SK-N-SH treated with all-trans-retinoic acid at 6 μM for 48 hours (cell line): ENCODE measurements around the gene ADAM8.

ENCODE experiments used
- ATAC-seq: fragments of 200-7000 bp; cut with Tn5 transposase; 3 replicates; pipeline ENCODE4 v1.9.1; 2020; ENCODE audit warnings: mild to moderate bottlenecking, moderate library complexity
- ARNTL ChIP-seq: fragments of 450-650 bp; formaldehyde crosslinking; IDR thresholded peaks from 2 replicates; pipeline ENCODE4 v1.5.0; 2020; ENCODE audit warnings: low read depth, mild to moderate bottlenecking, moderate library complexity, borderline replicate concordance
- BACH2 ChIP-seq: fragments of 250-450 bp; sonication (Bioruptor Pico); IDR thresholded peaks from 2 replicates; pipeline ENCODE4 v1.9.0; 2021; ENCODE audit warnings: mild to moderate bottlenecking, borderline replicate concordance
- ESRRG ChIP-seq: fragments of 250-450 bp; sonication (Bioruptor Pico); IDR thresholded peaks from 2 replicates; pipeline ENCODE4 v1.6.1; 2021; ENCODE audit warnings: mild to moderate bottlenecking
- GLIS3 ChIP-seq: fragments of 250-450 bp; sonication (Bioruptor Pico); IDR thresholded peaks from 2 replicates; pipeline ENCODE4 v1.5.0; 2020; ENCODE audit warnings: mild to moderate bottlenecking, moderate library complexity
- OSR1 ChIP-seq: fragments of 250-450 bp; sonication (Bioruptor Pico); IDR thresholded peaks from 2 replicates; pipeline ENCODE4 v1.8.0; 2022; ENCODE audit warnings: moderate library complexity, mild to moderate bottlenecking, inconsistent platforms
- RARB ChIP-seq: fragments of 250-450 bp; sonication (Bioruptor Pico); IDR thresholded peaks from 2 replicates; pipeline ENCODE4 v1.8.0; 2021; ENCODE audit warnings: mild to moderate bottlenecking, moderate library complexity
- SNAI2 ChIP-seq: fragments of 250-450 bp; sonication (Bioruptor Pico); IDR thresholded peaks from 2 replicates; pipeline ENCODE4 v1.5.0; 2020; ENCODE audit warnings: mild to moderate bottlenecking, moderate library complexity
- TCF4 ChIP-seq: fragments of 250-450 bp; sonication (Bioruptor Pico); IDR thresholded peaks from 2 replicates; pipeline ENCODE4 v1.8.0; 2021; ENCODE audit warnings: mild to moderate bottlenecking, moderate library complexity, borderline replicate concordance
- TOX ChIP-seq: fragments of 250-450 bp; sonication (Bioruptor Pico); IDR thresholded peaks from 2 replicates; pipeline ENCODE4 v1.8.0; 2021; ENCODE audit warnings: mild to moderate bottlenecking, moderate library complexity, borderline replicate concordance
- ZC3H10 ChIP-seq: fragments of 250-450 bp; sonication (Bioruptor Pico); IDR thresholded peaks from 2 replicates; pipeline ENCODE4 v1.5.1; 2021; ENCODE audit warnings: mild to moderate bottlenecking, moderate library complexity
- ZFP3 ChIP-seq: fragments of 250-450 bp; sonication (Bioruptor Pico); IDR thresholded peaks from 2 replicates; pipeline ENCODE4 v1.5.0; 2020; ENCODE audit warnings: mild to moderate bottlenecking, moderate library complexity
- ZFP30 ChIP-seq: fragments of 450-650 bp; formaldehyde crosslinking; IDR thresholded peaks from 2 replicates; pipeline ENCODE4 v1.5.0; 2022; ENCODE audit warnings: mild to moderate bottlenecking, moderate library complexity
- ZNF70 ChIP-seq: fragments of 450-650 bp; formaldehyde crosslinking; IDR thresholded peaks from 2 replicates; pipeline ENCODE4 v1.5.0; 2020; ENCODE audit warnings: mild to moderate bottlenecking, moderate library complexity
- TF ChIP-seq, protein P1 (sequence below): fragments of 250-450 bp; sonication (Bioruptor Pico); IDR thresholded peaks from 2 replicates; pipeline ENCODE4 v1.8.0; 2020; ENCODE audit warnings: mild to moderate bottlenecking, moderate library complexity, borderline replicate concordance
- TF ChIP-seq, protein P2 (sequence below): fragments of 250-450 bp; sonication (Bioruptor Pico); IDR thresholded peaks from 2 replicates; pipeline ENCODE4 v1.5.0; 2020; ENCODE audit warnings: mild to moderate bottlenecking, moderate library complexity
- TF ChIP-seq, protein P3 (sequence below): fragments of 250-450 bp; sonication (Bioruptor Pico); IDR thresholded peaks from 2 replicates; pipeline ENCODE4 v1.5.1; 2020; ENCODE audit warnings: low read depth, mild to moderate bottlenecking, moderate library complexity
- TF ChIP-seq, protein P4 (sequence below): fragments of 250-450 bp; sonication (Bioruptor Pico); IDR thresholded peaks from 2 replicates; pipeline ENCODE4 v1.5.1; 2021; ENCODE audit warnings: mild to moderate bottlenecking, moderate library complexity

ADAM8 gene

DNA sequence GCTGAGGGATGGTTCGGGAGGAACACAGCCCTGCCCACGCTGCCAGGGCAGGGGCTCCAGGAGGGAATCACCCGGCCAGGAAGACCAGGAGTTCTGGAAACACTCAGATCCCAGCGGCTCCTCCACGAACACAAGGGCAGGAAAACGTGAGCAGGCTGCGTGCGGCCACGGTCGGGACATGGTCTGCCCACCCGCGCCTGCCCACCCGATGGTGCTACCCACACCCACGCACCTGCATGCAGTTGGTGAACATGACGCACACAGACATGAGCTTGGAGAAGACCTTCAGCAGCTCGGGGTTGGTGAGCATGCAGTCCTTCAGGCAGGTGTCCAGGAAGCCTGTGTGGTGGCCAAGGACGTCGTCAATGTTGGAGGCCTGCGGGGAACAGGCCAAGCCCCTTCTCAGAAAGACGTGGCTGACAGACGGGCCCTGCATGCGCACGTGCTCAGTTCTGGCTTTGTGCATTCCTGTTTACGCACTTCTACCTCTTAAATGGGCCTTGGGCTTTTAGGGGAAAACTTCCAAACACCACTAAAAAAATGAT is 6.2 kb upstream of the ADAM8 start (continued):
- TF ChIP-seq, protein P1, sequence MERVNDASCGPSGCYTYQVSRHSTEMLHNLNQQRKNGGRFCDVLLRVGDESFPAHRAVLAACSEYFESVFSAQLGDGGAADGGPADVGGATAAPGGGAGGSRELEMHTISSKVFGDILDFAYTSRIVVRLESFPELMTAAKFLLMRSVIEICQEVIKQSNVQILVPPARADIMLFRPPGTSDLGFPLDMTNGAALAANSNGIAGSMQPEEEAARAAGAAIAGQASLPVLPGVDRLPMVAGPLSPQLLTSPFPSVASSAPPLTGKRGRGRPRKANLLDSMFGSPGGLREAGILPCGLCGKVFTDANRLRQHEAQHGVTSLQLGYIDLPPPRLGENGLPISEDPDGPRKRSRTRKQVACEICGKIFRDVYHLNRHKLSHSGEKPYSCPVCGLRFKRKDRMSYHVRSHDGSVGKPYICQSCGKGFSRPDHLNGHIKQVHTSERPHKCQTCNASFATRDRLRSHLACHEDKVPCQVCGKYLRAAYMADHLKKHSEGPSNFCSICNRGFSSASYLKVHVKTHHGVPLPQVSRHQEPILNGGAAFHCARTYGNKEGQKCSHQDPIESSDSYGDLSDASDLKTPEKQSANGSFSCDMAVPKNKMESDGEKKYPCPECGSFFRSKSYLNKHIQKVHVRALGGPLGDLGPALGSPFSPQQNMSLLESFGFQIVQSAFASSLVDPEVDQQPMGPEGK (CRISPR knock-in tag) = no peak
- TF ChIP-seq BACH2 (no peak), ZFP3 (CRISPR knock-in tag) (no peak), ZC3H10 (CRISPR knock-in tag) (no peak)

DNA sequence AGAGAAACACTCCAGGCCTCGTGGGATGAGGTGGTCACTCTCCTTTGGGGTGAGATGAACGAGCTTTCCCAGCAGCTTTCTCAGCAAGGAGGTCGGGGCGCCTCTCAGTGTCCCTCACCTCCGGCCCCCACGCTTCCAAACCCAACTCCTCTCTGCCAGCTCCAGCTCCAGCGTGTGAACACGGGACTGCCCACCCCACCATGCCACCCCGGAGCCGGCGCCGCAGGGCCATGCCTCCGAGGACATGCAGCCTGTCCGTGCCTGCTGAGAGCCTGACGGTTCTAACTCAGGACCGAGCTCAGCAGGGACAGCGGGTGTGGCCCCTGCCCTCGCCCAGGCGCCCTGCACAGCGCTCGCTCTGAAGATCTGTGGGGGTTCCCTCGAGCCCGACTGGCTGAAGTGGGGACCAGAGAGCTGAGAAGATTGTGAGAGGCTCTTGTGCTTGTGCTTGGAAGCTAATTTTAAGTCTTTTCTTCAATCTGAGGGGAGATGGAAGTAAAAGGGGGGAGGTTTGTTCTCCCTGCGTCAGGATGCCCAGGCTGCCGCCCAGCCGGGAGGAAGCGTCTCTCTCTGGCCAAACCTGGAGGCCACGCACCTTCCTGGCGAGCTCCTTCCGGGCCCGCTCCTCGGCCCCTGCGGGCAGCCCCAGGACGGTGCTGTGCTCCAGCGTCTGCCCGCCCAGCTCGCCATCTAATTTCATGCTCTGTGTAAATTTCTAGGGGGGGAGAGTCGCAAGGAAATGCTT is 5.1 kb upstream of the ADAM8 start:
- TF ChIP-seq, protein P2, sequence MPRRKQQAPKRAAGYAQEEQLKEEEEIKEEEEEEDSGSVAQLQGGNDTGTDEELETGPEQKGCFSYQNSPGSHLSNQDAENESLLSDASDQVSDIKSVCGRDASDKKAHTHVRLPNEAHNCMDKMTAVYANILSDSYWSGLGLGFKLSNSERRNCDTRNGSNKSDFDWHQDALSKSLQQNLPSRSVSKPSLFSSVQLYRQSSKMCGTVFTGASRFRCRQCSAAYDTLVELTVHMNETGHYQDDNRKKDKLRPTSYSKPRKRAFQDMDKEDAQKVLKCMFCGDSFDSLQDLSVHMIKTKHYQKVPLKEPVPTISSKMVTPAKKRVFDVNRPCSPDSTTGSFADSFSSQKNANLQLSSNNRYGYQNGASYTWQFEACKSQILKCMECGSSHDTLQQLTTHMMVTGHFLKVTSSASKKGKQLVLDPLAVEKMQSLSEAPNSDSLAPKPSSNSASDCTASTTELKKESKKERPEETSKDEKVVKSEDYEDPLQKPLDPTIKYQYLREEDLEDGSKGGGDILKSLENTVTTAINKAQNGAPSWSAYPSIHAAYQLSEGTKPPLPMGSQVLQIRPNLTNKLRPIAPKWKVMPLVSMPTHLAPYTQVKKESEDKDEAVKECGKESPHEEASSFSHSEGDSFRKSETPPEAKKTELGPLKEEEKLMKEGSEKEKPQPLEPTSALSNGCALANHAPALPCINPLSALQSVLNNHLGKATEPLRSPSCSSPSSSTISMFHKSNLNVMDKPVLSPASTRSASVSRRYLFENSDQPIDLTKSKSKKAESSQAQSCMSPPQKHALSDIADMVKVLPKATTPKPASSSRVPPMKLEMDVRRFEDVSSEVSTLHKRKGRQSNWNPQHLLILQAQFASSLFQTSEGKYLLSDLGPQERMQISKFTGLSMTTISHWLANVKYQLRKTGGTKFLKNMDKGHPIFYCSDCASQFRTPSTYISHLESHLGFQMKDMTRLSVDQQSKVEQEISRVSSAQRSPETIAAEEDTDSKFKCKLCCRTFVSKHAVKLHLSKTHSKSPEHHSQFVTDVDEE = no peak
- TF ChIP-seq TOX (CRISPR knock-in tag) (no peak), ESRRG (CRISPR knock-in tag) (no peak), ARNTL (CRISPR knock-in tag) (no peak), RARB (CRISPR knock-in tag) (no peak), ZFP30 (CRISPR knock-in tag) (no peak), OSR1 (CRISPR knock-in tag) (no peak), TCF4 (CRISPR knock-in tag) (no peak)
- TF ChIP-seq, protein P3, sequence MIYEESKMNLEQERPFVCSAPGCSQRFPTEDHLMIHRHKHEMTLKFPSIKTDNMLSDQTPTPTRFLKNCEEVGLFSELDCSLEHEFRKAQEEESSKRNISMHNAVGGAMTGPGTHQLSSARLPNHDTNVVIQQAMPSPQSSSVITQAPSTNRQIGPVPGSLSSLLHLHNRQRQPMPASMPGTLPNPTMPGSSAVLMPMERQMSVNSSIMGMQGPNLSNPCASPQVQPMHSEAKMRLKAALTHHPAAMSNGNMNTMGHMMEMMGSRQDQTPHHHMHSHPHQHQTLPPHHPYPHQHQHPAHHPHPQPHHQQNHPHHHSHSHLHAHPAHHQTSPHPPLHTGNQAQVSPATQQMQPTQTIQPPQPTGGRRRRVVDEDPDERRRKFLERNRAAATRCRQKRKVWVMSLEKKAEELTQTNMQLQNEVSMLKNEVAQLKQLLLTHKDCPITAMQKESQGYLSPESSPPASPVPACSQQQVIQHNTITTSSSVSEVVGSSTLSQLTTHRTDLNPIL (CRISPR knock-in tag) = no peak
- TF ChIP-seq, all 23 proteins: peak for 0
- no peak for ATAC-seq

DNA sequence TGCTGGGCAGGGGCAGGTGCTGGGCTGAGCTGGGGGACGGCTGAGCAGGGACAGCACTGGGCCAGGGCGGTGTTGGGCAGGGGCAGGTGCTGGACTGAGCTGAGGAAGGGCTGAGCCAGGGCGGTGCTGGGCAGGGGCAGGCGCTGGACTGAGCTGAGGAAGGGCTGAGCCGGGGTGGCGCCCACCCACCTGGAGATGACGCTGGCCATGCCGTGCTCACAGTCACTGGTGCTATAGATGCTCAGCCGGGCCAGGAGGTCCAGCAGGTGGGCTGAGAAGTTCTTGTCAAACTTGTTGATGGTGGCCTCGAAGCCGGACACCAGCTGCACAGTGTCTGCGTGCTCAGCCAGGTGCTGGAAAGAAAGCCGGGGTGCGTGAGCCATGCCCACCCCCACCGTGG is 4.4 kb upstream of the ADAM8 start:
- TF ChIP-seq, protein P2 = no peak
- no peak for TF ChIP-seq BACH2
- TF ChIP-seq, protein P4, sequence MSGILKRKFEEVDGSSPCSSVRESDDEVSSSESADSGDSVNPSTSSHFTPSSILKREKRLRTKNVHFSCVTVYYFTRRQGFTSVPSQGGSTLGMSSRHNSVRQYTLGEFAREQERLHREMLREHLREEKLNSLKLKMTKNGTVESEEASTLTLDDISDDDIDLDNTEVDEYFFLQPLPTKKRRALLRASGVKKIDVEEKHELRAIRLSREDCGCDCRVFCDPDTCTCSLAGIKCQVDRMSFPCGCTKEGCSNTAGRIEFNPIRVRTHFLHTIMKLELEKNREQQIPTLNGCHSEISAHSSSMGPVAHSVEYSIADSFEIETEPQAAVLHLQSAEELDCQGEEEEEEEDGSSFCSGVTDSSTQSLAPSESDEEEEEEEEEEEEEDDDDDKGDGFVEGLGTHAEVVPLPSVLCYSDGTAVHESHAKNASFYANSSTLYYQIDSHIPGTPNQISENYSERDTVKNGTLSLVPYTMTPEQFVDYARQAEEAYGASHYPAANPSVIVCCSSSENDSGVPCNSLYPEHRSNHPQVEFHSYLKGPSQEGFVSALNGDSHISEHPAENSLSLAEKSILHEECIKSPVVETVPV (CRISPR knock-in tag) = no peak
- no peak for TF ChIP-seq TCF4 (CRISPR knock-in tag)
- TF ChIP-seq, protein P1 (CRISPR knock-in tag) = no peak
- no peak for TF ChIP-seq RARB (CRISPR knock-in tag)
- TF ChIP-seq SNAI2 (CRISPR knock-in tag) = no peak
- TF ChIP-seq OSR1 (CRISPR knock-in tag) = no peak
- TF ChIP-seq ZNF70 (CRISPR knock-in tag) = no peak
- TF ChIP-seq GLIS3 = no peak
- TF ChIP-seq ZFP30 (CRISPR knock-in tag) = no peak
- no peak for ATAC-seq
